HEK293 (cell line): ENCODE measurements around the gene MIEN1.

ENCODE experiments used
- CTCF ChIA-PET: fragments of 350-600 bp; formaldehyde crosslinking; extraction: SDS; loops from one replicate; lab custom pipeline; 2021; ENCODE audit warnings: antibody characterized with exemption; lab: Yijun Ruan, JAX
- POLR2A ChIA-PET: fragments of 300-600 bp; formaldehyde crosslinking; extraction: SDS; loops from one replicate; lab custom pipeline; 2020; ENCODE audit warnings: antibody characterized with exemption, inconsistent platforms; lab: Yijun Ruan, JAX
- H3K27ac ChIP-seq: fragments of 200-500 bp; sonication (Bioruptor generic); 2 replicates; pipeline ENCODE4 v1.5.1; 2014; ENCODE audit warnings: low read depth, low read length, control low read depth, inconsistent platforms; ENCODE audit errors: extremely low read depth
- H3K36me3 ChIP-seq, 2 experiments: fragments of 200-500 bp in 1 of 2; sonication (Bioruptor generic) in 1 of 2; 1 replicate in 1 of 2; 2 replicates in 1 of 2; pipeline ENCODE4 v1.5.1; 2014 to 2017; ENCODE audit warnings: inconsistent platforms in 2 of 2, low read length in 2 of 2; ENCODE audit not compliant: control insufficient read depth in 2 of 2, insufficient read depth in 1 of 2
- H3K4me1 ChIP-seq: fragments of 200-500 bp; sonication (Bioruptor generic); 2 replicates; pipeline ENCODE4 v1.5.1; 2014; ENCODE audit warnings: mild to moderate bottlenecking, low read length, inconsistent platforms; ENCODE audit not compliant: control insufficient read depth, insufficient read depth
- H3K4me3 ChIP-seq: 2 replicates; pipeline ENCODE4 v1.5.1; 2011; ENCODE audit warnings: low read depth, mild to moderate bottlenecking, control low read depth, low read length, moderate library complexity
- H3K9me3 ChIP-seq: fragments of 200-500 bp; sonication (Bioruptor generic); 2 replicates; pipeline ENCODE4 v1.5.1; 2014; ENCODE audit warnings: low read depth, low read length, inconsistent platforms; ENCODE audit not compliant: control insufficient read depth, insufficient read depth
- EGR2 ChIP-seq: fragments of 450-650 bp; formaldehyde crosslinking; IDR thresholded peaks from 2 replicates; pipeline ENCODE4 v1.5.1; 2016; ENCODE audit warnings: low read depth, missing biosample characterization, missing genetic modification characterization
- GFI1B ChIP-seq: fragments of 450-650 bp; formaldehyde crosslinking; IDR thresholded peaks from 2 replicates; pipeline ENCODE4 v1.5.1; 2016; ENCODE audit warnings: missing biosample characterization, missing genetic modification characterization
- GLI2 ChIP-seq: fragments of 450-650 bp; formaldehyde crosslinking; IDR thresholded peaks from 2 replicates; pipeline ENCODE4; 2017; ENCODE audit warnings: missing biosample characterization, missing genetic modification characterization, low read depth, borderline replicate concordance
- HOXA7 ChIP-seq: sonication (generic); formaldehyde crosslinking; IDR thresholded peaks from 2 replicates; pipeline ENCODE4 v1.8.1; 2022; ENCODE audit warnings: missing genetic modification reagents, borderline replicate concordance
- IKZF3 ChIP-seq: fragments of 450-650 bp; IDR thresholded peaks from 2 replicates; pipeline ENCODE4 v1.5.0; 2018; ENCODE audit warnings: missing biosample characterization, mild to moderate bottlenecking, missing genetic modification characterization, moderate library complexity
- KLF1 ChIP-seq: fragments of 450-650 bp; formaldehyde crosslinking; IDR thresholded peaks from 2 replicates; pipeline ENCODE4 v1.5.1; 2016; ENCODE audit warnings: missing biosample characterization, missing genetic modification characterization
- KLF10 ChIP-seq: fragments of 450-650 bp; IDR thresholded peaks from 2 replicates; pipeline ENCODE4 v1.5.1; 2018; ENCODE audit warnings: missing biosample characterization, mild to moderate bottlenecking, missing genetic modification characterization
- SETDB1 ChIP-seq: IDR thresholded peaks from one replicate; pipeline ENCODE4 v1.6.1; 2017; ENCODE audit warnings: mild to moderate bottlenecking, low read length, moderate library complexity, mixed read lengths; ENCODE audit not compliant: insufficient read length
- SP2 ChIP-seq: fragments of 450-650 bp; formaldehyde crosslinking; IDR thresholded peaks from 2 replicates; pipeline ENCODE4 v1.5.1; 2016; ENCODE audit warnings: missing biosample characterization, missing genetic modification characterization
- SP3 ChIP-seq: fragments of 450-650 bp; formaldehyde crosslinking; IDR thresholded peaks from 2 replicates; pipeline ENCODE4 v1.5.1; 2016; ENCODE audit warnings: missing biosample characterization, missing genetic modification characterization
- ZBTB17 ChIP-seq: fragments of 450-650 bp; formaldehyde crosslinking; IDR thresholded peaks from 2 replicates; pipeline ENCODE4 v1.5.1; 2016; ENCODE audit warnings: missing biosample characterization, missing genetic modification characterization
- ZFHX2 ChIP-seq: fragments of 450-650 bp; formaldehyde crosslinking; conservative IDR thresholded peaks from 2 replicates; pipeline ENCODE4 v1.5.1; 2016; ENCODE audit warnings: missing biosample characterization, missing genetic modification characterization
- ZNF140 ChIP-seq: fragments of 450-650 bp; formaldehyde crosslinking; IDR thresholded peaks from 2 replicates; pipeline ENCODE4 v1.5.1; 2016; ENCODE audit warnings: missing biosample characterization, missing genetic modification characterization
- ZNF211 ChIP-seq: fragments of 450-650 bp; formaldehyde crosslinking; IDR thresholded peaks from 2 replicates; pipeline ENCODE4 v1.5.1; 2016; ENCODE audit warnings: low read depth, missing biosample characterization, missing genetic modification characterization
- ZNF24 ChIP-seq: fragments of 450-650 bp; formaldehyde crosslinking; IDR thresholded peaks from 2 replicates; pipeline ENCODE4 v1.5.1; 2016; ENCODE audit warnings: missing biosample characterization, missing genetic modification characterization
- ZNF394 ChIP-seq: fragments of 450-650 bp; formaldehyde crosslinking; IDR thresholded peaks from 2 replicates; pipeline ENCODE4 v1.5.1; 2016; ENCODE audit warnings: missing biosample characterization, missing genetic modification characterization, mild to moderate bottlenecking, moderate library complexity, borderline replicate concordance
- ZNF473 ChIP-seq: fragments of 450-650 bp; formaldehyde crosslinking; IDR thresholded peaks from 2 replicates; pipeline ENCODE4 v1.5.1; 2017; ENCODE audit warnings: missing biosample characterization, missing genetic modification characterization
- ZNF549 ChIP-seq: fragments of 450-650 bp; IDR thresholded peaks from 2 replicates; pipeline ENCODE4 v1.5.1; 2018; ENCODE audit warnings: missing biosample characterization, missing genetic modification characterization, mild to moderate bottlenecking, inconsistent platforms, moderate library complexity
- ZNF610 ChIP-seq: fragments of 450-650 bp; formaldehyde crosslinking; IDR thresholded peaks from 2 replicates; pipeline ENCODE4 v1.5.1; 2016; ENCODE audit warnings: missing biosample characterization, missing genetic modification characterization, borderline replicate concordance
- ZNF837 ChIP-seq: fragments of 450-650 bp; formaldehyde crosslinking; IDR thresholded peaks from 2 replicates; pipeline ENCODE4 v1.5.1; 2016; ENCODE audit warnings: missing biosample characterization, missing genetic modification characterization
- TF ChIP-seq, protein P1 (sequence below): fragments of 450-650 bp; formaldehyde crosslinking; IDR thresholded peaks from 2 replicates; pipeline ENCODE4; 2016; ENCODE audit warnings: missing biosample characterization, missing genetic modification characterization
- TF ChIP-seq, protein P2 (sequence below): fragments of 450-650 bp; formaldehyde crosslinking; IDR thresholded peaks from 2 replicates; pipeline ENCODE4 v1.5.1; 2016; ENCODE audit warnings: missing biosample characterization, missing genetic modification characterization

MIEN1 gene

DNA sequence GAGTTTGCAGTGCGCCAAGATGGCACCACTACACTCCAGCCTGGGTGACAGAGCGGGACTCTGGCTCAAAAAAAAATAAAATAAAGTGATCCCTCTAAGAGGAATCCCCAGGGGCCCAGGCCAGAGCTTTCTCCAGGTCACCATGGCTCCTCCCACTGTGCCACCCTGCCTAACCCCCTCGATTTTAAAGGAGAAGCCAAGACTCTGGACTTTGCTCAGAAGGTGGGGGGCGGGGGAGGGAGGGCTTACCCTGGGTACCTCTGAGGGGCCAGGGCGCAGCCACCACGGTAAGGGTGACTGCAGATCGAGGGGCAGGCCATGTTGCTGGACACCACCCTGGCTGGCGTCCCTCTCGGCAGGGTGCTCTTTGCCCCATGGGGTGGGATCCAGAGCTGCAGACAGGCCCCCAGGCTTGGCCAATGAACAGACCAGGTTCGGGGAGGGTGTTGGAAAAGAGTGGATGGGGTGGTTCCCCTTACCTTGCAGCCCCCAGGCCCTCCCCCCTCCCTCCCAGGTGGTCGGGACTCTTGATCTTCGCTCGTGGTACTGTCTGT, 7.0 kb upstream of the MIEN1 start:
- Histone ChIP-seq H3K36me3 (no peaks in the 10 kb centered on the region; a peak in 1 of 3 replicates), H3K4me1 (peaks cover 24% of the 10 kb centered on the region), H3K27ac (no peak overlapping the region), H3K9me3 (no peaks in the 10 kb centered on the region), H3K4me3 (no peak overlapping the region)
- TF ChIP-seq ZNF549 (tag by site-specific recombination) (no peak), KLF10 (tag by site-specific recombination) (peak; percentile 36; the same call in 1 of the 2 replicates), ZNF610 (no peak), ZNF473 (tag by site-specific recombination) (no peak), SETDB1 (no peak), HOXA7 (CRISPR knock-in tag) (no peak), ZNF837 (tag by site-specific recombination) (no peak)
- TF ChIP-seq, protein P1, sequence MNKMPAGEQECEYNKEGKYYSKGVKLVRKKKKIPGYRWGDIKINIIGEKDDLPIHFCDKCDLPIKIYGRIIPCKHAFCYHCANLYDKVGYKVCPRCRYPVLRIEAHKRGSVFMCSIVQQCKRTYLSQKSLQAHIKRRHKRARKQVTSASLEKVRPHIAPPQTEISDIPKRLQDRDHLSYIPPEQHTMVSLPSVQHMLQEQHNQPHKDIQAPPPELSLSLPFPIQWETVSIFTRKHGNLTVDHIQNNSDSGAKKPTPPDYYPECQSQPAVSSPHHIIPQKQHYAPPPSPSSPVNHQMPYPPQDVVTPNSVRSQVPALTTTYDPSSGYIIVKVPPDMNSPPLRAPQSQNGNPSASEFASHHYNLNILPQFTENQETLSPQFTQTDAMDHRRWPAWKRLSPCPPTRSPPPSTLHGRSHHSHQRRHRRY, result no peak
- ChIA-PET POLR2A (interaction anchor here (0.6 to 1.4 kb wide), 2 partner anchors 38 to 97 kb away, joined by 3 to 6 read pairs; partner anchors contain the start of gene ERBB2), CTCF (interaction anchor here (0.6 to 1.8 kb wide), 5 partner anchors 9 to 208 kb away, joined by 3 to 8 read pairs (median 3); no protein-coding TSS in a partner anchor)

DNA sequence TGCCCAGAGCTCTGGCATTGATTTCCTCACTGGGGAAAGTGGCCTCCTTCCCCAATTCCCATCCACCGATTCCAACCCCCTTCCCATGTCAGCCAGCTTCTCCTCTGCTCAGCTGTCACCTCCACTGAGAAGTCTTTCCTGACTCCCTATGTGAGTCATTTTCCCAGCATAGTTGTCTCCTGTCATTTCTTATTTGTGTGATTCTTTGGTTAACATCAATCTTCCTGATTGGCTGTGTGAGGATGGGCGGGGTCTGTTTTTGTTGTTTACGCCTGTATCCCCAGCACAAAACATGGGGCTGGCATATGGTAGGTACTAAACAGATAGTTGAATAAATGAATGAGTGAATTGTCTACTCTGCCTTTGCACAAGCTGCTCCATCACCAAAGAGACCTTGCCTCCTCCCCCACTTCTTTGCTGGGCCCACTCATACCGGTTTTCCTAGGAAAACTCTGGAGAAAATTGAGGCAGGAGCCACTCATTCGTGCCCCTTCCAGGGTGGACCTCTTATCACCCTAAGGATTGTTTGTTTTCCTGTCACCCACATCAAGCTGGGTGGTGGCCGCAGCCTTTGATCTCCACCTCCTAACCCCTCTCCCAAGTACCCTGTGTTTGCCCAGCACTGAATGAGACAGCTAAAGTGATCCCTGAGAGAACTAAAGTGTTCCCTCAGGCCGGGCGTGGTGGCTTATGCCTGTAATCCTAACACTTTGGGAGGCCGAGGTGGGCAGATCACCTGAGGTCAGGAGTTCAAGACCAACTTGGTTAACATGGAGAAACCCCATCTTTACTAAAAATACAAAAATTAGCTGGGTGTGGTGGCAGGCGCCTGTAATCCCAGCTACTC, 6.2 kb upstream of the MIEN1 start:
- ChIA-PET POLR2A (interaction anchor here (0.6 to 1.4 kb wide), 3 partner anchors 10 to 97 kb away, joined by 3 to 6 read pairs (median 3); partner anchors contain the start of gene ERBB2), CTCF (interaction anchor here (0.6 to 1.8 kb wide), 5 partner anchors 9 to 209 kb away, joined by 3 to 8 read pairs (median 3); no protein-coding TSS in a partner anchor)
- Histone ChIP-seq H3K4me3 (no peak overlapping the region), H3K27ac (no peak overlapping the region), H3K4me1 (peaks cover 24% of the 10 kb centered on the region), H3K36me3 (no peaks in the 10 kb centered on the region; a peak in 1 of 3 replicates), H3K9me3 (no peaks in the 10 kb centered on the region)
- no peak for TF ChIP-seq ZNF140
- peak; percentile 78 for TF ChIP-seq EGR2 (tag by site-specific recombination)
- peak; percentile 46 for TF ChIP-seq SP2 (tag by site-specific recombination)
- TF ChIP-seq, protein P2, sequence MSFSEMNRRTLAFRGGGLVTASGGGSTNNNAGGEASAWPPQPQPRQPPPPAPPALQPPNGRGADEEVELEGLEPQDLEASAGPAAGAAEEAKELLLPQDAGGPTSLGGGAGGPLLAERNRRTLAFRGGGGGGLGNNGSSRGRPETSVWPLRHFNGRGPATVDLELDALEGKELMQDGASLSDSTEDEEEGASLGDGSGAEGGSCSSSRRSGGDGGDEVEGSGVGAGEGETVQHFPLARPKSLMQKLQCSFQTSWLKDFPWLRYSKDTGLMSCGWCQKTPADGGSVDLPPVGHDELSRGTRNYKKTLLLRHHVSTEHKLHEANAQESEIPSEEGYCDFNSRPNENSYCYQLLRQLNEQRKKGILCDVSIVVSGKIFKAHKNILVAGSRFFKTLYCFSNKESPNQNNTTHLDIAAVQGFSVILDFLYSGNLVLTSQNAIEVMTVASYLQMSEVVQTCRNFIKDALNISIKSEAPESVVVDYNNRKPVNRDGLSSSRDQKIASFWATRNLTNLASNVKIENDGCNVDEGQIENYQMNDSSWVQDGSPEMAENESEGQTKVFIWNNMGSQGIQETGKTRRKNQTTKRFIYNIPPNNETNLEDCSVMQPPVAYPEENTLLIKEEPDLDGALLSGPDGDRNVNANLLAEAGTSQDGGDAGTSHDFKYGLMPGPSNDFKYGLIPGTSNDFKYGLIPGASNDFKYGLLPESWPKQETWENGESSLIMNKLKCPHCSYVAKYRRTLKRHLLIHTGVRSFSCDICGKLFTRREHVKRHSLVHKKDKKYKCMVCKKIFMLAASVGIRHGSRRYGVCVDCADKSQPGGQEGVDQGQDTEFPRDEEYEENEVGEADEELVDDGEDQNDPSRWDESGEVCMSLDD (tag by site-specific recombination), result no peak
- no peak for TF ChIP-seq GLI2 (tag by site-specific recombination)
- peak; percentile 82 for TF ChIP-seq ZFHX2 (tag by site-specific recombination)
- 0 out of 2 replicates have a peak, but pooled peaks have one; percentile 41 for TF ChIP-seq ZNF24 (tag by site-specific recombination)
- TF ChIP-seq ZNF837 (tag by site-specific recombination), result no peak
- TF ChIP-seq ZNF211 (tag by site-specific recombination), result no peak
- TF ChIP-seq SP3 (tag by site-specific recombination), result peak; percentile 50; the same call in 1 of the 2 replicates
- peak; percentile 67 for TF ChIP-seq ZBTB17 (tag by site-specific recombination)
- TF ChIP-seq GFI1B, result no peak
- peak; percentile 78 for TF ChIP-seq KLF1 (tag by site-specific recombination)
- TF ChIP-seq ZNF394 (tag by site-specific recombination), result peak; percentile 87; the same call in 1 of the 2 replicates
- TF ChIP-seq IKZF3 (tag by site-specific recombination), result no peak
